ENCODE data around the gene TBC1D24.

Gene TBC1D24

GRCh38 chr16:2517954-2518605, 43.2 kb downstream of the TBC1D24 start:
- Histone ChIP-seq H3K27me3 (ENCODE audit: insufficient read depth, low read length) (no peaks in the 10 kb centered on the region), H3K36me3 (ENCODE audit: insufficient read depth, low read length) (peaks cover 4% of the 10 kb centered on the region; the same call in 1 of the 2 replicates), H2AFZ (ENCODE audit: low read length) (no peak overlapping the region), H3K4me1 (ENCODE audit: insufficient read depth, low read length, severe bottlenecking) (peaks cover 41% of the 10 kb centered on the region), H3K9ac (ENCODE audit: low read length) (no peak overlapping the region), H3K4me3 (ENCODE audit: low read depth, low read length, poor library complexity, severe bottlenecking) (no peak overlapping the region), H3K4me2 (ENCODE audit: low read length) (no peak overlapping the region), H3F3A (ENCODE audit: insufficient read depth, low read length) (no peaks in the 10 kb centered on the region), H3K9me3 (ENCODE audit: low read length) (no peaks in the 10 kb centered on the region), H3K9me2 (ENCODE audit: low read depth, low read length) (no peaks in the 10 kb centered on the region), H4K20me1 (ENCODE audit: insufficient read depth, low read length) (no peaks in the 10 kb centered on the region), H3K27ac (ENCODE audit: low read depth, low read length, poor library complexity, severe bottlenecking) (no peak overlapping the region), H3K79me2 (ENCODE audit: insufficient read depth, low read length) (peaks cover 33% of the 10 kb centered on the region)
- TF ChIP-seq CTCF (IDR thresholded peaks at IDR 0.05; ENCODE audit: low read length) = no peak
- TF ChIP-seq EZH2 (IDR thresholded peaks at IDR 0.05; ENCODE audit: borderline replicate concordance, low read length) = no peak

GRCh38 chr16:2518823-2519710, 44.1 kb downstream of the TBC1D24 start:
- Histone ChIP-seq H4K20me1 (ENCODE audit: insufficient read depth, low read length) (no peaks in the 10 kb centered on the region), H3K4me2 (ENCODE audit: low read length) (no peak overlapping the region), H3K4me3 (ENCODE audit: low read depth, low read length, poor library complexity, severe bottlenecking) (no peak overlapping the region), H3K27ac (ENCODE audit: low read depth, low read length, poor library complexity, severe bottlenecking) (no peak overlapping the region), H3K36me3 (ENCODE audit: insufficient read depth, low read length) (peaks cover 5% of the 10 kb centered on the region; the same call in 1 of the 2 replicates), H3K9me3 (ENCODE audit: low read length) (no peaks in the 10 kb centered on the region), H3K9ac (ENCODE audit: low read length) (no peak overlapping the region), H3K27me3 (ENCODE audit: insufficient read depth, low read length) (no peaks in the 10 kb centered on the region), H3K4me1 (ENCODE audit: insufficient read depth, low read length, severe bottlenecking) (peaks cover 37% of the 10 kb centered on the region), H2AFZ (ENCODE audit: low read length) (no peak overlapping the region), H3K9me2 (ENCODE audit: low read depth, low read length) (no peaks in the 10 kb centered on the region), H3F3A (ENCODE audit: insufficient read depth, low read length) (no peaks in the 10 kb centered on the region), H3K79me2 (ENCODE audit: insufficient read depth, low read length) (peaks cover 33% of the 10 kb centered on the region)
- TF ChIP-seq CTCF (IDR thresholded peaks at IDR 0.05; ENCODE audit: low read length) (no peak), EZH2 (IDR thresholded peaks at IDR 0.05; ENCODE audit: borderline replicate concordance, low read length) (no peak)

- Histone ChIP-seq H3K36me3 (ENCODE audit: insufficient read depth, low read length) (peaks cover 11% of the 10 kb centered on the region; the same call in 1 of the 2 replicates), H3F3A (ENCODE audit: insufficient read depth, low read length) (no peaks in the 10 kb centered on the region), H2AFZ (ENCODE audit: low read length) (no peak overlapping the region), H3K27ac (ENCODE audit: low read depth, low read length, poor library complexity, severe bottlenecking) (peak overlapping the region; percentile 32), H3K4me1 (ENCODE audit: insufficient read depth, low read length, severe bottlenecking) (peaks cover 36% of the 10 kb centered on the region), H3K9ac (ENCODE audit: low read length) (peak overlapping the region; percentile 46; the same call in 1 of the 2 replicates), H3K4me2 (ENCODE audit: low read length) (peak overlapping the region; percentile 65), H3K9me3 (ENCODE audit: low read length) (no peaks in the 10 kb centered on the region), H3K79me2 (ENCODE audit: insufficient read depth, low read length) (peaks cover 31% of the 10 kb centered on the region), H3K27me3 (ENCODE audit: insufficient read depth, low read length) (no peaks in the 10 kb centered on the region), H3K9me2 (ENCODE audit: low read depth, low read length) (no peaks in the 10 kb centered on the region), H4K20me1 (ENCODE audit: insufficient read depth, low read length) (no peaks in the 10 kb centered on the region), H3K4me3 (ENCODE audit: low read depth, low read length, poor library complexity, severe bottlenecking) (peak overlapping the region; percentile 65)
- TF ChIP-seq CTCF (IDR thresholded peaks at IDR 0.05; ENCODE audit: low read length) (no peak), EZH2 (IDR thresholded peaks at IDR 0.05; ENCODE audit: borderline replicate concordance, low read length) (no peak)
Observed at GRCh38 chr16:2519711-2520080, 44.8 kb downstream of the TBC1D24 start.

Measured in OCI-LY1 (cell line).